ENCODE data around the gene ELMO3. TPM values are rescaled to one million over a fixed set of nuclear protein-coding genes. Genes with fewer than 3 reads are reported as not detected.

Gene ELMO3
- total and polyA plus RNA-seq, 2 of the 13 experiments (the other 11 are each of a cell fraction or from before 2014, with no cell fraction given): 2.6 to 4.0 TPM

- TF ChIP-seq ZBTB14 (CRISPR knock-in tag; IDR thresholded peaks at IDR 0.05) (peak; percentile 48; the same call in 1 of the 2 replicates), ZNF605 (CRISPR knock-in tag; IDR thresholded peaks at IDR 0.05) (peak; percentile 96), SRF (IDR thresholded peaks at IDR 0.05; ENCODE audit: low read depth, low read length) (peak; percentile 94), ZBTB1 (CRISPR knock-in tag; IDR thresholded peaks at IDR 0.05; ENCODE audit: borderline replicate concordance) (no peak), HNF1B (CRISPR knock-in tag; IDR thresholded peaks at IDR 0.05) (peak; percentile 93), HOXD1 (CRISPR knock-in tag; IDR thresholded peaks at IDR 0.05) (peak; percentile 81), MBD4 (IDR thresholded peaks at IDR 0.05; ENCODE audit: borderline replicate concordance, low read length) (no peak), ZNF780A (CRISPR knock-in tag; IDR thresholded peaks at IDR 0.05) (no peak), SALL1 (CRISPR knock-in tag; IDR thresholded peaks at IDR 0.05) (peak; percentile 91), ZNF577 (CRISPR knock-in tag; IDR thresholded peaks at IDR 0.05; ENCODE audit: borderline replicate concordance, low read depth) (no peak), ATAD3A (CRISPR knock-in tag; IDR thresholded peaks at IDR 0.05) (no peak), KLF11 (CRISPR knock-in tag; IDR thresholded peaks at IDR 0.05) (peak; percentile 92), KMT2A (CRISPR knock-in tag; IDR thresholded peaks at IDR 0.05) (peak; percentile 95), NFRKB (IDR thresholded peaks at IDR 0.05) (no peak), CTCF (CRISPR knock-in tag; IDR thresholded peaks at IDR 0.05) (peak; percentile 61), CCAR2 (optimal IDR thresholded peaks at IDR 0.05; ENCODE audit: low read depth, low read length) (peak; percentile 39), MIER3 (CRISPR knock-in tag; IDR thresholded peaks at IDR 0.05; ENCODE audit: borderline replicate concordance) (peak; percentile 99), ZBTB10 (CRISPR knock-in tag; IDR thresholded peaks at IDR 0.05; ENCODE audit: borderline replicate concordance) (no peak), ZNF782 (CRISPR knock-in tag; IDR thresholded peaks at IDR 0.05; ENCODE audit: borderline replicate concordance) (peak; percentile 30; the same call in 1 of the 2 replicates)
These were observed 28.1 kb downstream of the ELMO3 start, which contains the start of gene TMEM208 (continued) for GRCh38 chr16:67226804-67227566.

All from HepG2 (cell line).